A673 (cell line): Measurements from ENCODE around the gene FURIN. TPM values are rescaled to one million over a fixed set of nuclear protein-coding genes. Genes with fewer than 3 reads are reported as not detected.

Experiments used
- BruUV-seq: library from RNA; stranded (reverse); fragments of 400-500 nt; replicated peaks from 2 replicates; lab custom pipeline; 2021; lab: Mats Ljungman, UMichigan
- CTCF ChIA-PET: fragments of 300-600 bp; sonication (Branson Sonifier 250); formaldehyde crosslinking; loops from one replicate; lab custom pipeline; 2022; ENCODE audit warnings: antibody characterized with exemption; lab: Charles Lee
- POLR2A ChIA-PET: fragments of 300-600 bp; sonication (Branson Sonifier 250); formaldehyde crosslinking; loops from one replicate; lab custom pipeline; 2022; ENCODE audit warnings: antibody characterized with exemption; ENCODE audit not compliant: low non-redundant PET; lab: Charles Lee
- DNase-seq: peaks from one replicate; pipeline ENCODE4 v3.0.0-alpha.2; 2015; ENCODE audit warnings: low spot score
- H3K27ac ChIP-seq: fragments of 200-600 bp; sonication (generic); 2 replicates; pipeline ENCODE4 v1.5.1; 2016; ENCODE audit warnings: mixed run types, low read depth, mild to moderate bottlenecking, mixed read lengths, antibody characterized with exemption, low read length; ENCODE audit not compliant: poor library complexity, severe bottlenecking
- H3K27me3 ChIP-seq: fragments of 200-600 bp; sonication (generic); replicated peaks from 2 replicates; pipeline ENCODE4 v1.6.1; 2017; ENCODE audit warnings: mixed run types, low read depth, mild to moderate bottlenecking, mixed read lengths, antibody characterized with exemption, low read length; ENCODE audit not compliant: insufficient read depth, poor library complexity
- H3K36me3 ChIP-seq: fragments of 200-600 bp; sonication (generic); 2 replicates; pipeline ENCODE4 v1.6.1; 2016; ENCODE audit warnings: mixed run types, mild to moderate bottlenecking, mixed read lengths, antibody characterized with exemption, low read length; ENCODE audit not compliant: insufficient read depth, poor library complexity, severe bottlenecking
- H3K4me1 ChIP-seq: fragments of 200-600 bp; sonication (generic); 2 replicates; pipeline ENCODE4 v1.6.1; 2017; ENCODE audit warnings: mixed run types, mild to moderate bottlenecking, mixed read lengths, antibody characterized with exemption, low read length; ENCODE audit not compliant: insufficient read depth, poor library complexity, severe bottlenecking
- H3K4me3 ChIP-seq: fragments of 200-600 bp; sonication (generic); 2 replicates; pipeline ENCODE4 v1.5.1; 2016; ENCODE audit warnings: low read depth, mixed run types, mild to moderate bottlenecking, mixed read lengths, low read length; ENCODE audit not compliant: poor library complexity, severe bottlenecking
- H3K9me3 ChIP-seq: fragments of 200-600 bp; sonication (generic); 2 replicates; pipeline ENCODE4 v1.6.1; 2016; ENCODE audit warnings: mixed run types, low read depth, mild to moderate bottlenecking, mixed read lengths, antibody characterized with exemption, low read length; ENCODE audit not compliant: poor library complexity, severe bottlenecking
- CTCF ChIP-seq: fragments of 300-800, 200-600 bp; sonication (generic); conservative IDR thresholded peaks from 2 replicates; pipeline ENCODE4 v1.5.1; 2017; ENCODE audit warnings: low read depth, mild to moderate bottlenecking, antibody characterized with exemption, low read length, moderate library complexity, mixed read lengths
- EZH2 ChIP-seq: fragments of 200-600 bp; sonication (generic); IDR thresholded peaks from 2 replicates; pipeline ENCODE4 v1.6.1; 2017; ENCODE audit warnings: borderline replicate concordance, low read depth, mild to moderate bottlenecking, mixed read lengths, antibody characterized with exemption, low read length; ENCODE audit not compliant: poor library complexity, severe bottlenecking
- intact Hi-C: fragments of 100-400 bp; cut with micrococcal nuclease; formaldehyde crosslinking; loops from one replicate; pipeline ENCODE4 v1.10.0; 2022; ENCODE audit not compliant: unreplicated experiment
- total RNA-seq: library from RNA; stranded (reverse); gene quantifications from 2 replicates; pipeline ENCODE4 v1.2.3, GENCODE V29; 2021

FURIN gene
- total RNA-seq, 1 experiment from 2014 or later = 63.4 TPM

DNA sequence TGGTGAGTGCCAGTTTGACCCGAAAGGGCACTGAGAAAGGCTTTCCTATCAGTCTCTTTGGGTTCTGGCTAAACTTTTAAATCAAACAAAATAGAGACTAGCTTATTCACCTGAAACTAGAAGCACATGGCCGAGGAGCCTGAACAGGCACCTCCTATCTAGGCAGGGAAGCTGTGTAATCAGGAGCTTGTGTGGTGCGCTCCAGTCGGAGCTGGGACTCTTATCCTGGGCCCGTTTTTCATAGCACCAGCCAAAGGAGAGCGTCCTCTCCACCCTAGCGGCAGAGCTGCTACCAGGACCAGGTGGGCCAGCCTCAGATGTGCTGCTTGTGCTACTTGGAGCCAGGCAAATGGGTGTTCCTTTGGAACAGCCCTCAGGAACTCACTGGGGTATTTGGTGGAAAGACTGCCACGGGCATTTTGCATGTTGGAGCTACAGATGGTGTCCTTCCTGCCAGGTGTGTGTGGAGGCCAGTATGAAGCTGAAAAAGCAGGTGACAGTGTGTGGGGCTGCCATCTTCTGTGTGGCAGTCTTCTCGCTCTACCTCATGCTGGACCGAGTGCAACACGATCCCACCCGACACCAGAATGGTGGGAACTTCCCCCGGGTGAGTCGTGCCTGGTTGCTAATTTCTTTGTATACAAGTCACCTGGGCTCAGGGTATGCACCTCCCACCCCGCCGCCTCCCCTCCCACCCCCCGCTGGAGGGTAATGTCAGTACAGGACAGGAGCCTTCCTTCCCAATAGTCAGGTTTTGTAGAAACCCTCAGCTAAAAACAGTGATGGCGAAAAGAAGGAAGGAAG, 35.5 kb downstream of the FURIN start:
- no peaks in the 10 kb centered on the region for H3K27me3 ChIP-seq
- H3K4me3 ChIP-seq = peak overlapping the region; percentile 69
- peak overlapping the region; percentile 92 for H3K27ac ChIP-seq
- no peak for TF ChIP-seq CTCF
- TF ChIP-seq EZH2 = no peak
- peak; percentile 20 for DNase-seq
- H3K36me3 ChIP-seq = peaks cover 35% of the 10 kb centered on the region
- no peaks in the 10 kb centered on the region for H3K9me3 ChIP-seq
- intact Hi-C loops = loop anchor here (2.0 to 10.0 kb wide), 2 partner anchors 27 to 371 kb away; no protein-coding TSS in a partner anchor
- H3K4me1 ChIP-seq = peaks cover 10% of the 10 kb centered on the region
- BruUV-seq = TSS peak; percentile 39
- POLR2A ChIA-PET = no interaction called here
- CTCF ChIA-PET = interaction anchor here (0.5 to 2.0 kb wide), 4 partner anchors 28 to 423 kb away, joined by 3 to 11 read pairs (median 6); partner anchors contain the start of gene HDDC3

DNA sequence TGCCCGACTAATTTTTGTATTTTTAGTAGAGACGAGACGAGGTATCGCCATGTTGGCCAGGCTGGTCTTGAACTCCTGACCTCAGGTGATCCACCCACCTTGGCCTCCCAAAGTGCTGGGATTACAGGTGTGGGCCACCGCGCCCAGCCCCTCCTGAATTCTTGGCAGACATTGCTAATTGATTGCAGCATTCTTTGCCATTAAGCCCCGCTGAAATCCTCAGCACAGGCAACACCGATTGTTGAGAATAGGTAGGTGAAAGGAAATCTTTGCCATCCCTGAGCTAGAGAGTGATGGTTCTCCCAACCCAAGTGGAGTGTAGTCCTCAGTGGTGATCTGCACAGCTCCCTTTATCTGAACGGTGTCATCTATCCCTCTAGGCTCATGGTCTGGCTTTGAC, 36.4 kb downstream of the FURIN start:
- intact Hi-C loops = loop anchor here (10.0 kb wide), 1 partner anchor 370 kb away; no protein-coding TSS in a partner anchor
- CTCF ChIA-PET = no interaction called here
- Histone ChIP-seq H3K27ac (no peak overlapping the region), H3K4me1 (peaks cover 10% of the 10 kb centered on the region), H3K9me3 (no peaks in the 10 kb centered on the region), H3K27me3 (no peaks in the 10 kb centered on the region), H3K36me3 (peaks cover 40% of the 10 kb centered on the region), H3K4me3 (no peak overlapping the region)
- no TSS peak for BruUV-seq
- POLR2A ChIA-PET = no interaction called here
- TF ChIP-seq CTCF (no peak), EZH2 (no peak)
- no peak for DNase-seq

DNA sequence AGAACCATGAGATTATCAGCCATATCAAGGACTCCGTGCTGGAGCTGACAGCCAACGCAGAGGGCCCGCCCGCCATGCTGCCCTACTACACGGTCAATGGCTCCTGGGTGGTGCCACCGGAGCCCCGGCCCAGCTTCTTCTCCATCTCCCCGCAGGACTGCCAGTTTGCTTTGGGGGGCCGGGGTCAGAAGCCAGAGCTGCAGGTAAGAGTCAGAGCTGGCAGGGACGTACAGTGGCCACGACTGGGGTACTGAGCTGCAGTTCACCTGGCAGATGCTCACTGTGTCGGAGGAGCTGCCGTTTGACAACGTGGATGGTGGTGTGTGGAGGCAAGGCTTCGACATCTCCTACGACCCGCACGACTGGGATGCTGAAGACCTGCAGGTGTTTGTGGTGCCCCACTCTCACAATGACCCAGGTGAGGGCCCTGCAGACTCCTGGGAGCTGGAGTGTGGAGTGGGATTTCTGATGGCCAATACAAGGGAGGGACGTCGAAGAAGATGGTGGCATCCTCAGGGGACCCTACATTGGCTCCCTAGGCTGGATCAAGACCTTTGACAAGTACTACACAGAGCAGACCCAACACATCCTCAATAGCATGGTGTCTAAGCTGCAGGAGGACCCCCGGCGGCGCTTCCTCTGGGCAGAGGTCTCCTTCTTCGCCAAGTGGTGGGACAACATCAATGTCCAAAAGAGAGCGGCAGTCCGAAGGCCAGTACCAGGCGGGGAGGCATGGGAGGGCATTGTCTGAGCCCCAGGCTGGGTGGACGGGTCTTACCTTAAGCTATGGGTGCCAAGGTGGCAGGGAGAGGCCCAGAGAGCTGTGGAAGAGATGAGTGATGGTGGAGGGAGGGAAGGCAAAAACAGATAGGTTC, 37.2 kb downstream of the FURIN start:
- intact Hi-C loops = loop anchor here (10.0 kb wide), 1 partner anchor 369 kb away; no protein-coding TSS in a partner anchor
- no peaks in the 10 kb centered on the region for H3K9me3 ChIP-seq
- H3K36me3 ChIP-seq = peaks cover 48% of the 10 kb centered on the region
- H3K27ac ChIP-seq = no peak overlapping the region
- TF ChIP-seq CTCF (no peak), EZH2 (no peak)
- peaks cover 10% of the 10 kb centered on the region for H3K4me1 ChIP-seq
- no peak overlapping the region for H3K4me3 ChIP-seq
- CTCF ChIA-PET = no interaction called here
- no TSS peak for BruUV-seq
- POLR2A ChIA-PET = no interaction called here
- H3K27me3 ChIP-seq = no peaks in the 10 kb centered on the region
- no peak for DNase-seq
